Right lung (tissue), 5 donors: ENCODE results near the gene MYO5C. TPM values are rescaled to one million over a fixed set of nuclear protein-coding genes. Genes with fewer than 3 reads are reported as not detected.

Experiments
- DNase-seq, 2 donors: peaks; one replicate each; pipeline ENCODE4 v3.0.0-alpha.2; 2013
- polyA plus RNA-seq, 5 donors: library from polyadenylated mRNA; unstranded; fragments of 120-200 nt; gene quantifications; one replicate each; pipeline versions ENCODE4 v1.2.1 to v1.2.3, GENCODE V29; 2013; ENCODE audit warnings: inconsistent platforms in 1 of 5, low replicate concordance in 1 of 5; ENCODE audit not compliant: insufficient read length in 5 of 5, insufficient read depth in 1 of 5

Gene MYO5C
- polyA plus RNA-seq, 5 donors: 21.2 to 38.7 (median 37.5) TPM

DNA sequence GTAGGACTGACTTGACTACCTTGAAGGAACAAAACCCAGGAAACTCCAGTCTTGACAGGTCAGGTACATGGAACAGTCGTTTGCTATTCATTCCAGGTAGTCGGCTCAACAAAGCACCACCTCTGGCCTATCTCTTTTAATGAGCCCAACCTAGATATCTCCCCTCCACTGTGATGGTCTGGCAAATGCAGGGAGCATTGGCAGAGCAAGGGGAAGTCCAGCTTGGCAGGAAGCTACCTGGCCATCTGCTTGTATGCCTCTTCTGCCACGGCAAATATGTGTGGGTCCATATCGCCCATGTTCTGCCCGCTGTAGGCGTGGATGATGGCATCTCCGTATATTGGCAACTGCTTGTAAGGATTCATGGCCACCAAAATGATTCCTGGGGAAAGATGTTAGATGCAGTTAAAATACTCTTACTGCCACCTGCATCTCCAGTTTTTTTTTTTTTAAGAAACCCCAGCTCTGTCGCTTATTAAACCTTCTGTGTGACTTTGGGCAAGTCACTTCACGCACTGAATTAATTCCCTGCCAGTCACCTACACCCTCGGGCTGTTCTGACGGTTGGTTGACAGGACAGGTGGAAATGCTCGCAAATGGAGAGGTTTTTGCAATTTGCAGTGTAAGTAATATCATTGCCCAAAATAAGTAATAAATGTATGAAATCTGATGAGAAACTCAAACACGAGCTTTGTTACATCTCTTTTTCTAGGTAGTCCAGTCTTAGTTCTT, 16.8 kb downstream of the MYO5C start:
- no peak for DNase-seq

DNA sequence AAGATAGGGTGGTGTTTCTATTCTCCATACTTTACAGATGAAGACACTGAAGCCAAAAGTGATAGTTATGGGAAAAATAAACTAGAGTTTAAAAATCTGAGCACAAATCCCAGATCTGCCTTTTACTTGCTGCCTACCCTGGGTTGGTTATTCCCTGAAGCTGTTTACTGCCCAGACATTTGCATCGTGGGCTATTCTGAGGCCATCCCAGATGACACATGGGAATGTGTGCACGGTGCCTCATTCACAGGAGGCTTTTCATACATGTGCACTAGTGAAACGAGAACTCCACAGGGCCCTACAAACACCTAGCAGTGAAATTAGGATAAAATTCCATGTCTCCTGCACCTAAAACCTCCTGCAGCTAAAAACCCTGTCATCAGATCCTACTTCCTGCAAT, 17.5 kb downstream of the MYO5C start:
- no peak for DNase-seq

DNA sequence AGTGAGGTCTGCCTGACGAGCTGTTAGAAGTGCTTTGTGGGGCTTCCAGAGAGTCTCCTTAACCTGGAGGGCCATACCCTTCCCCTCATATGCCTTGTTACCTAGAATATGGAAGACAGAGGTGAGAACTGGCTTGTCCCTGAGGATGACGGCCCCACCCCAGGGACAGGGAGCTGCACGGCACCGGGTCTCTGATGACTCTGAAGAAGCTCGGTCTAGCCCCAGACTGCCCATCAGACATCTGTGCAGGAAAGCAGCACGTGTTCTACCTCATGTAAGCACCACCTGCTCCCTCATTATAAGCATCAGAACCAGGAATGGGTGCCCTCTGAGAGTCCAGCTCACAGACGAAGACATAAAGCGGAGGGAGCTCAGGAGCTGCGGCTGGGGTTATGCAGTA, 18.0 kb downstream of the MYO5C start:
- DNase-seq: no peak

DNA sequence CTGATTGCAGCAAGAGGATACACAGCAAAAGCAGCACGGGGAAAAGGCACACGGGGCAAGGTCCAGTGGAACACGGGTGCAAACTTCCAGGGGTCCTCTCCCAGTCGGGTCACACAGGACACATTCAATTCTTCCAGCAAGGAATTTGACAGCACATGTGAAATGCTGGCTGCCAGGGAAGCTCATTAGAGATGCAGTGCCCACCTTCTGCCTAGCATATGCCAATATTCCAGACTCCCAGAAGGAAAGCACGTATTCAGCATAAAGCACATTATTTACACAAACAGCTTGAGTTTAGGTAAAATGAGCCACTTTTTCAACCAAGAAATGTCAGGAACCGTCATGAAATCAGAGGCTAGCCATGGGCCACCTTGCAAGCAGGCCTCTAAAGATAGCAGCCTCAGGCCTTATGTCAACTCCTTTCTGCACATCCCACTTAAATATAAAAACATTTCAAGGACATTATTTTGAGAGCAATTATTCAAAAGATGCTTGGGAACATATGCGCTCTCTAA, 19.3 kb downstream of the MYO5C start:
- no peak for DNase-seq

DNA sequence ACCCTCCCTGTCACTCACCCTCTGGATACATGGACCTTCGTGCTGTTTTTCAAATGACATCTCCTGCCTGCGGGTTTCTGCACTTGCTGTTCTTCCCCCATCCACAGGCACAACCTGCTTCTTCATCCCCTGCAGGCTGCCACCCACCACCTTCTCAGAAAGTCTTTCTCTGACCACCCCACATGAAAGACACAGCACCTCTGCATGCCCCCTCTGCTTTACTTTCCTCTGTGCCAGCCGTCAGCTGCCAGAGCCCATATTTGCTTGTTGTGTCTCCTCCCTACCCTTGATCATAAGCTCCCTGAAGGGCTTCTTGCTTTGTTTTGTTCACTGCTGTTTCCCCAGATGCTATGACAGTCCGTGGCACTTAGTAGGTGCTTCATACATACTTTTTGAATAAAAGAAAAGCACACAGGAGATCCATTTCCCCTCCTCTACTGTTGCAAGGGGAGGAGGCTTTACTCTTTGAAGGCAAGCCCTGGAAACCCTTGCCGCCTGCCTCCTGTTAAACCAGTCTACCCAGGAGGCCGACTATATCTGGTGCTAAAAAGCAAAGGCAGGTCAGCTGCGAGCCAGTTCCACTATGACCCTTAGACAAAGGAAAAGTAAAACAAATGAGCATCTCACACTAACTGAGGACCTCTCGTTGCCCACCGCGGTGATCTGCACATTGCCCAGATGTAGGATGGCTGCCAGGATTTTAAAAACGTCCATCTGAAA, 31.9 kb downstream of the MYO5C start:
- DNase-seq: no peak

DNA sequence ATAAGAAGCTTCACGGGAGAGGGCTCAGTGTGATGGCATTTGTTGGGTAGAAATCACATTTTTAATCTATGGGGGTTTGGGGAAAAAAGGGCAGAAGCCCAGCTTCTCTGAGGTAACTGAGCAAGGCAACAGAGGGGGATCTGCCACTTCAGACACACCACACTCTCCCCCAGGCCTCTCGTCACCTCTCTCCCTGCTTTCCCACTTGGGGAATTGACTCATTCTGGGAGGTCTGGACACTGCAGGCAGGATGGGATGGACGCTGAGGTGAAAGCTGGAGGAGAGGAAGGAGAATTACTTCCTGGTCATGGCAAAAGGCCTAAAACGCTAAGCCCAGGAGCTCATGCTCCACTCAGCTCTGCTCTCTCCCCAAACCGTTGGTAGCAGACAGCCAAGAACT, 33.2 kb downstream of the MYO5C start:
- DNase-seq: no peak

DNA sequence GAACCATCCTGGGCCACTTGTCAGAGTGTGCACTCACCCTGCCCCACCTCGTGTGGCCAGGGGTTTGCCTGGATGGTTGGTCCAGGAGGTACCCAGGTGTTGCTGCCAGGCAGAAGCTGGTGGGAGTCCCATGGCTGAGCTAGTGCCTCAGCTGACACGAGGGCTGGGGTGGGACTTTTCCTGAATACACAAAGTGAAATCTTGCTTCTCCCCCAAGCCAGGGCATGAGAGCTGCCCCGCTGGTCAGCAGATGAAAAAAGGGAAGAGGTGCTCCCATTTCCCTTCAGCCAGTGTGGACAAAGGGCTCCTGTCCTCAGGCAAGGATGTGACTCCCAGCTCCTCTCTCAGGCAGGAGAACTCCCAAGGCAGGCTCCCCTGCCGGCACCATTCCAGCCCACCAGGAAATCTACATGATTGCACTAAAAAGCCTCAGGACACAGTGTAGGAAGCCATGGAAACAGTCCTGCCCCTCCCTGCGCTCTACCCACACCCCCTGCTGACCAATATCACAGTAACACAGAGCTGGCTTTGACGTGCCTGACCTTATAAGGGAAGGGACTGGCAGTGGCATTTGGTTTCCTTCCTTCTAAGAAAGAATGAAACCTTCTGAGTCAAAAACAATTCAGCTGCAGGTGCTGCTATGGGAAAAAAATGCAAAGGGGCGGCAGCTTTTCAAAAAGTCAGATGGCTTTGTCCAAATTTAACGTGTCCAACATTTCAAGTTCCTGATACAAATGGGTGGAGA, 33.9 kb downstream of the MYO5C start:
- DNase-seq: peak; percentile 43 to 46

DNA sequence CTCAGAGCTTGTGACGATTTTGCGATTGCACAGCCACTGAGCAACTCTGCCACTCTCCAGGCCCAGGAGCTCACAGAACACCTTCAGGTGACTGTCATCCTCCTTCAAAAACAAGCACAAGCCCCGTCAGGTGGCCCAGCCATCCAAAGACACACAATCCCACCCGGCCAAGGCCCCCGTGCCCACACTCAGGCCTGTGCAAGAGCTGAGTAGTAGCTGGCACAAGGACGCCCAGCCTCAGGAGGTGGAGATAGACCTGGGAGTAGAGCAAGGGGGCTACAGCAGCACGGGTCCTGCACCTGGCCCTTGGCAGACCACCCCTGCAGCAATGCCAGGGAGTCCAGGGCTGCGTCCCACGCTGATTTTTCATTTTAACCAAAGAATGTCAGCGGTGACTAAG, 34.6 kb downstream of the MYO5C start:
- no peak for DNase-seq

DNA sequence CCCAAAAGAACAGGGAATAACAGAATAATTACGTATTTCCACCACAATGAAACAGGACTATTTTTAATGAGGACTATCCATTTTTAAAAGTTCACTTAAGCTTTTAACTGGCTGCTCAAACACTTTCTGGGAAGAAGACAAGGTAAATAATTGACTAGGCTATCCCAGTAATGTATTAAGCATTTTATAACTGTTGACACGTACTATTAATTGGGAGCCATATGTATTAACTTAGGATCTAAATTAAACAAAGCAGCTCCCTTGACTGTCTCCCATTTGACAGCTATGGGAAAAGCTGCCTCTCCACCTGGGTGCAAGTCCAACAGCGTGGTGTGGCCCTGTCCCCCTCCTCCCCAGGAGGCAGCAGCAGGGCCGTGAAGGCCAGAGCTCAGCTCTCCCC, 36.1 kb downstream of the MYO5C start:
- DNase-seq: no peak

DNA sequence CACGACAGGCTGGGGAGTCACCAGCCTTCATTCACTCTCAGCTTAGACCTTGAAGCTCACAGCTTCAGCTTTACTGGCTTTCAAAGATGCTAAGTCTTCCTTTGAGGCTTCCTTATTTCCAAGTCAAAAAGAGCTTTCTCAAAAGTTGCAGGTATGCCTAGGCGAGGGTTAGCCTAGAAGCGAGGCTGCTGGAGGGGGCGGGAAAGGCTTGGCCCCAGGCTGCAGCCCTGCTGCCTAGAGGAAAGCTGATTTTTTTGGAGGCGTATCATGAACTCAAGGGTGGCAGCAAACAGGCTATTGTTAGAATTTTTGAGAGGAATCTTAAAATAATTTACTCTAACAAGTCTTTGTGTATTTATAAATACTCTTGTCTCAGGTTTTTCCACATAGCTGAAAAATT, 37.1 kb downstream of the MYO5C start:
- no peak for DNase-seq

DNA sequence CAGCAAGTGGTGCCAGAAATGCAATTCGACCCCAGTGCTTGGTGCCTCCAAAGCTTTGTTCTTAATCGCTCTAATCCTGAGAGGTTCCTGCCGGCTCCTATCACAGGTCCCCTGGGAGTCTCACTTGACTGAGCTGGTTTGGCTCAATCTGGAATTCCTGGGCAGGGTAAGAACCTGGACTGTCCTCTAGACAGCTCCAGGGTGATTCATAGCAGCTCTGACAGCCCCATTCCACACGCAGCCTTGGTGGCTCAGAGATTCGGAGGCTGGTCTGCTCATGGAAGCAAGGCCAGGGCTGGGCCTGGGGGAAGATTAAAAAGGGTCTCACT, 37.9 kb downstream of the MYO5C start:
- no peak for DNase-seq

DNA sequence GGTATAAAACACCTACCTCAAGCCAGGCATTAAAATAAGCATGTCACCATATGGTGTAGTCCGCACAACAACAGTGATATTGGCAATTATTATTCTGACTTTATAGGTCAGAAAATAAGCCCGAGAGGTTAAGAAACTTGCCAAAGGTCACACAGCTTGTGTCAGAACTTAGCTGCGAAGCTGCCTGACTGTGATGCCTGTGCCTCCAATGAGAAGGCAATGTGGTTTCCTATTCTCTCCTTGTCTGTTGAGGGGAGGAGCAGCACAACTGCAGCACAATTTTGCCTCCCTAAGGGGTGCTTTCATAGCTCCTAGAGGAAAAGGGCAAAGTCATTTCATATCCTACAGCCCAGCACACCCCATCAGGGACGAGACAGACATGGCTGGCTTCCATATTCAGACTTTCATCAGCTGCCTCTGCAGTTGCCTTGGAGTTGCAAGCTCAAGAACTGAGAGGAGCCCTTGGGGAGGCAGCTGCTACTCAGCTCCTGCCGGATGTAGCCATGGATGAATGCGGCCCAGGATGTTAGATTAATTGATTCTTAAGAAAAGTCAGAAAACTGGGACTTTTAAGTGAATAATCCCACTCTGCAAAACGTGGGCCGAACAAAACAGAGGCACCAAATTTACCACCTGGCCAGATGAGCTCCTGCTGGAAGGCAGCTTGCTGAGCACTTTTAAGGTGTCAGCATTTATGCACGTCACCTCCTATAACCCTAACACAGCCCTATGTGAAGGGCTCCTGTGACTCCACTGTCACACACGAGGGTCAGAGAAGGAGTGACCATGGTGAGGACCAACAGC, 38.5 kb downstream of the MYO5C start:
- DNase-seq: no peak

DNA sequence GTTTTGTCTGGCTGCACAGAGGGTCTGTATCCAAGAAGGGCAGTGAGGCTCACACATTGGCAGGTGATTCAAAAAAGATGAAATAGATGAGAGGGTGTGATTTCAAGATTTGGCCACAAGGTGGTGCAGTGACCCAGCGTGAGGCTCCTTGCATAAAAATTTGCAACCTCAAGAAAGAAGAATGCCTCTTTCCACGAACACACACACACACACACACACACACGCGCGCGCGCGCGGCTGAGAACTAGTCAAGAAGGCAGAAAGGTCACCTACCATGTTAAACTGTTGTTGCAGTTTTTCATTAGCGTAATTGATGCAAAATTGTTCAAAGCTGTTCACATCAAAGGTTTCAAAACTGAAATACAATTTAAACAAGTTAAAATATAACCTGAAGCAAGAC, 39.2 kb downstream of the MYO5C start:
- DNase-seq: peak; percentile 68 to 74

DNA sequence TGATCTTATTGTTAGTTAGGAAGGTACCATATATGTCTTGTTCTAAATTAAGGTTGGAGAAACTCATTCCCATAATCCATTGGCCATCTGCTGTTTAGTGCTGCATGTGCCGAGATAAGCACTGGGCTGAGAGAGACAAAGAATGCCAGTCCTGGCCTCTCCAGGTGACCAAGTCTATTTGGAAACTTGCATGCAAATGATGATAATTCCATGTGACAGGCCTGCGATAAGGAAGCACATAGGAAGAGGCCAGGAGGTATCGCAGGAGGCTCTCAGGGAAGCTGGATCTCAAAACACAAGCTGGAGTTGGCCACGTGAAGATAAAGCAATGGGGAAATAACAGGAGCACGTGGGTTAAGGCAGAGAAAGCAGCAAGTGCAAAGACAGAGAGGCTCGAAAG, 39.7 kb downstream of the MYO5C start:
- DNase-seq: no peak

DNA sequence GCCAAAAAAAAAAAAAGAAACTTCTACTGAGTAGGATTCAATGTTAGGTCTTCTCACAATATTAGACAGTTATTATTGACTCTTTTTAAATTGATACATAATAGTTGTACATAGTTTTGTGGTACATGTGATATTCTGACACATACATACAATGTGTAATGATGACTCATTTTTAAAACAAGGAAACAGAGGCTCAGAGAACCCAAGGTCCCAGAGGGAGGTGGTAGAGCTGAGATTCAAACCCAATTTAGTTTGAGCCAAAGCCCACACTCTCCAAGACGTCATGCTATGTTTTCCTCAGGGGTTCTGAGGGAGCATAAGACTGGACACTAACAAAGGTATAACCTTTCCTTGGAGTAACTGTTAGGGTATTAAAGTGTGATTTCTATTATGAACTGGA, 40.6 kb downstream of the MYO5C start:
- no peak for DNase-seq

DNA sequence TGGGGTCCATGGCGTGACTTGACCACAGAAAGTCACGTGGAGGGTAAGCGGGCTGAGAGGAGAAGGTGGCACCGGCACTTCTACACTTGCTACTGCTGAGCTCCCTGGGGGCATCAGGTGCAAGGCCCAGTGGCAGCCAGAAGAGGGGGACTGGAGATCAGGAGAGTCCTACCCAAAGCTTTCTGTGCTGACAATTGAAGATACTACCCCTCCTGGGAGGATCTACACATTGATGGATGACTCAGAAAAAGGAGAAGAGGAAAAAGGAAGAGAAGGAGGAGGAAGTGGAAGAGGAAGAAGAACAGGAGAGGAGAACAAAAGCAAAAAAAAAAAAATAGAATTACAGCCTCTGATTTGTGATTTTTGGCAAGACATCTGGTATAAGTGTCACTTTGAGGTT, 41.2 kb downstream of the MYO5C start:
- DNase-seq: no peak

DNA sequence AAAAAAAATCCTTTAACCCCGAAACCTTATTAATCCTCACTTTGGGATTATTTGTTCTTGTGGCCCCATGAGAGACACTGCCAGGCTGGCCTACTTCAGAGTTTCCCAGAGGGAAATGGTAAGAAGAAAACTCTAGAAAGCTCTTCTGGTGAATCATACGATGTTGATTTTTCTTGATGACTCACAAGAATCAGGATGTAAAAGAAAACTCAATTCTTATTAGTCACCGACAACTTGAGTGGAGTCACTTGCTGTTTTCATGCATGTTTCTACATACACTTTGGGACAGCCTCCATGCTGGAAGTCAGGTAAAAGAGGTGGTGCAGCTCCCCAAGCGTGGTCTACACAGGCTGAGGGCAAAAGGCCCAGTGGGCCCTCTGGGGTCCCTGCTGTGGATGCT, 42.8 kb downstream of the MYO5C start:
- no peak for DNase-seq

DNA sequence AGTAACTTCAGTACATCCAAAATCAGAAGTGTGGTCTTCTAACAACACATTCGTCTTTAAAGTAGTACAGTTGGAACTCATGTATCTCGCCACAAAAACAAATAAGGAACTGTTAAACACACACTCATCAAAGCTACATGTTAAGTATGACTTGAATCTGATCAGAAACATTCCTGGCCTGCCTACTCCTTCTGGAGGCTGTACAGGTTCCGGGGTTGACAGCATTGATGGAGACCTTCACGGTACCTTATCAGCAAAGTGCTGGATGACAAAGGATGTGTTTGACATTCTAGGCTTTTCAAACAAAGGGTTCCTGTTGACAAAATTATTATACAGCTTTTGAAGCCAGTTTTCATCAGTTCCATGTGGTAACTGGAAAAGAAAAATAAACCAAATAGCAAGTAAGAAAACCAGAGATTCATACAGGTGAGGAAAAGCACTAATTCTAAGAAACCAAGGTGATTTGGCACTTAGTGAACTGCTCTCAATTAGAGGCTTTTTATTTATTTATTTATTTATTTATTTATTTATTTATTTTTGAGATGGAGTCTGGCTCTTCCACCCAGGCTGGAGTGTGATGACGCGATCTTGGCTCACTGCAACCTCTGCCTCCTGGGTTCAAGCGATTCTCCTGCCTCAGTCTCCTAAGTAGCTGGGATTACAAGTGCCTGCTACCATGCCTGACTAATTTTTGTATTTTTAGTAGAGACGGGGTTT, 44.3 kb downstream of the MYO5C start:
- no peak for DNase-seq

DNA sequence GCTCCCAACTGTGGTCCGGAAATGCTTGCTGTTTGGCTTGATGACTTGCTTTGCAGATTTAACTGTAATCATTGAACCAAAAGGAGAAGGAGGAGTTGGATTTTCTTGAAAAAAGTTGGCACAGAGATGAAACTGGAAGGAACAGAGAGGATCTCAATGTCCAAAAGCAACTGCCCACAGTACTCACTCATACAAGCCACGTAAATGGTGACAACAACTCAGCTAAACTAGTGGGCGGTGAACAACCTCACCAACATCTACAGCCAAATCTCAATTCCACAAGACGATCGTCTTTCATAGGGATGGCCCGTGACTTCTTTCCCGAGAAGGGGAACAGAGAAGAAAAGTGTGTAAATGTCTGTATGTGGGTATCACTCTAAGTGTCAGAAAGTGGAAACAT, 48.1 kb downstream of the MYO5C start:
- DNase-seq: no peak

DNA sequence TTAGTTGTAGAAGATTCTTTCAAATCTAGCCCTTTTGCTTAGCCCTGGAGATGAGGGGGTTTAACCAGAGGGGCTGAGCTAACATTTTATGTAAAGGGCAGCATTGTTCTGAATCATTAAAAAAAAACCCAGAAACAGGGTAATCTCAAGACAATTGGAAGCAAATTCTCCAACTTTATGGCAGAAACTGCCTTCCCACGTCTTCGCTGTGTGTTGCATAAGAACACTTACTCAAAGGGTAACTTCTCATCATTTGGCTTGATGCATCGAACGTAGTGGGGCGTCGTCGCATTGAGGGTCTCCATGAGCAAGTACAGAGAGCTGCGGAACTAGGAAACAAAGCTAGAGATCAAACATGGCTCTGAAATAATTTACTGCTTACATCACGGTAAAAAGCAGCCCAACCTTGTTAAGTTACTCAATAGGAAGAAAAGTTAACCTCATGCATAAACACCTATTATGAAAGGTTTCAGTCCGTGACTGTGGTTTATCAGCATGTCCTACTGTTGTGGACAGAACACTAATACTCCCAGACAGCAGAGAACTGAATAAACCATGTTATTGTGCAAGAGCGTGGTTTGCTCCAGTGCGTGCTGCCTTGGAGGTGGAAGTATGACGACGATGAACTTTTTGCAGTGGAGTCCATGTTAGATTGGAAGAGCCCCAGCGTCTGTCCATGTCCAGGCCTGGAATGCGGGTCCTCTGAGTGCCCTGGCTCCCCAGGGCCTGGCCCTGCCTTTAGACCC, 48.7 kb downstream of the MYO5C start:
- DNase-seq: no peak
